Retina (tissue), 1 donor: ENCODE measurements around the gene DPCD.
"Not testable (repeated sequence)": the region's sequence is repeated elsewhere in the genome, so short reads cannot be mapped to it uniquely, and the experiment has no call there.

Experiments
- DNase-seq: peaks from one replicate; pipeline ENCODE4 v3.0.0-alpha.2; 2016

DPCD gene

GRCh38 chr10:101588879-101589278 lies 758 bp downstream of the DPCD start:
- DNase-seq, result no peak

- DNase-seq, result not testable (repeated sequence)
These were observed 5.2 kb downstream of the DPCD start for GRCh38 chr10:101593331-101593730.

- no peak for DNase-seq
These were observed 7.7 kb downstream of the DPCD start for GRCh38 chr10:101595591-101596433.

GRCh38 chr10:101597091-101597900 lies 9.2 kb downstream of the DPCD start:
- no peak for DNase-seq

- no peak for DNase-seq
These were observed 13.4 kb downstream of the DPCD start for GRCh38 chr10:101601541-101601940.

GRCh38 chr10:101602761-101603398 lies 14.8 kb downstream of the DPCD start:
- DNase-seq, result peak; percentile 92

GRCh38 chr10:101607124-101607523 lies 19.0 kb downstream of the DPCD start:
- DNase-seq, result no peak

GRCh38 chr10:101609481-101609880 lies 21.4 kb downstream of the DPCD start:
- no peak for DNase-seq

GRCh38 chr10:101611096-101611905 lies 23.2 kb downstream of the DPCD start:
- no peak for DNase-seq

DNA sequence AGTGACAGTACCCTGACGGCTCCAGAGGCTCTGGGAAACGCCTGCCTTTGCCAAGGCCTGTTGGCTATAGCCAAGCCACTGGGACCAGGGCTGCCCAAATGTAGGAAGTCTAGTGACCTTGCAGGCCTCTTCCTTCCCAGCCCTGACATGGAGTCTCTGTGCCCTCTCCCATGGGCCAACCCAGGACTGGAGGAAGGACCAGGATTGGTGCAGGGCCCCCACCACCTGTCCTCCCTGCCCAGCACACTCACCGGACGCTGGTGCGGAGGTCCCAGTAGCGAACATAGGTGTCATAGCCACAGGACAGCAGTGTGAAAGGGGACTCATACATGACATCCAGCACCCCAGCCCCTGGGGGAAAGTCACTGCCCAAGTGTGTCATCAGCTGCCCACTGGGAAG lies 24.0 kb downstream of the DPCD start:
- no peak for DNase-seq

DNA sequence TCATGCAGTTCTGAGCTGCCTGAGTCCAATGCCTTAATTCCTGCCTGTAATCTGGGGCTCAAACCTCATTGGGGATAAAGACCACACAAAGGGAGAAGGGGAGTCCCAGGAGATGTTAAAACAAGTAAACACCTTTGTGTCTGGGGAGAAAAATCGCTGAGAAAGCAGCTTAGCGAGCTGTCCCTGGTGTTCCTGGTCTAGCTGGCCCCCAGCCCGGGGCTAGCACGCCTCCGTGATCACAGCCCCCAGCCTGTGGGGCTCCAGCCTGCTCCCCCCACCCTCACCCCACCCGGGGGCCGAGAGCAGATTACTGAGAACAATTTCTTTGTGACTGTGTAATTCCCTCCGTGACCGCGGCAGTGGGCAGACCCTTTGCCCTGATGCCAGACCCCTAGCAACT lies 24.8 kb downstream of the DPCD start:
- DNase-seq, result peak; percentile 24

GRCh38 chr10:101613646-101614045 lies 25.5 kb downstream of the DPCD start:
- no peak for DNase-seq

- peak; percentile 63 for DNase-seq
These were observed 26.8 kb downstream of the DPCD start for GRCh38 chr10:101614663-101615524.

- DNase-seq, result no peak
These were observed 27.5 kb downstream of the DPCD start for GRCh38 chr10:101615525-101616116.

DNA sequence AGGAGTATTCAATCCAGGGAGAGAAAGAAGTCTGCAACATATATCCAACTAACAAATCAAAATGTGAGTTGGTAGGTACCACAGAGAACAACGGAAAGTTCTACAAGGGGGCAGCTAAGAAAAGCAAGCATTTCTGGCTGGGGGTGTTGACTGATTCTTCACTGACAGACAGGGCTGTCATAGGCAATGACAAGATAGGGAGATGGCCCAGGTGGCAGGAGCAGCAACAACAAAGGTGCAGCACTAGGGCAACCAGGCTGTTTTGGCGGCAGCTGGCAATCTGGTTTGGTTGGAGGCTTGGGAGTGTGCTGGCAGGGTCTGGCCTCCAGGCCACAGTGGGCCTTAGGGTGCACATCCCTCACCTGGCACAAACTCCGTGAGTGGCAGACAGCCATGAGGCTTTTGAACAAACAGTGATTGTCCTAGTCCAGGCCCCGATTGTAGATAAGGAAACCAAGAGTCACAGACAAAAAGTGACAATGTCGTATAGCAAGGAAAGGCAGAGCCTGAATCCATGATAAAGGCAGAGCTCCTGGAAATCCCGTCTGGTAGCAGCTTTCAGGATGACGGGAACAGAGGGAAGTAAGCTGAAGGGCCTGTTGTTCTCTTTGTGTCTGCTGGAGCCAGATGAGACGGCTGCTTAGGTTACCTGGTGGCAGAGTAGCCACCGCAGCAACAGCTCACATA lies 28.4 kb downstream of the DPCD start:
- no peak for DNase-seq

- DNase-seq, result no peak
These were observed 29.1 kb downstream of the DPCD start for GRCh38 chr10:101617102-101617823.

GRCh38 chr10:101617824-101618568 lies 29.9 kb downstream of the DPCD start:
- DNase-seq, result no peak

DNA sequence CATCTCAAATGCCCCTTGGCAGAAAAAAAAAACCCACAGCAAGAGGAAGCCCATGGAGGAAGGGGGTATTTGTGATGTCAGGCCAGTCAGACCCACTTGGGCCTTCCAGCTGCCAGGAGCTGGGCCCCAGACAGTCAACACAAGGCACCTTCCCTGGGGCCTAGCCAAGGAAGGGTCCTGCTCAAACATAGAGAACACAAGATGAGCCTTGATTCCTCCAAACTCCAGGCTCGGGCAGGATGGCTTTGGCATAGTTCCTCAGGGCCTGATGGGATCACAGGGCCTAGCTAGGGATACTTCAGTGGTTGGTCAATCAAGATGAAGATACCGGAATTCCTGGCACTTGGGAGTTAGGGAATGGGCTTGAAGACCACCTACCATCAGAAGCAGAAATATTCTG lies 30.8 kb downstream of the DPCD start:
- DNase-seq, result no peak

- DNase-seq, result no peak
These were observed 31.9 kb downstream of the DPCD start for GRCh38 chr10:101619983-101620382.
